H9 (cell line): Measurements from ENCODE around the gene DUS4L. TPM values are rescaled to one million over a fixed set of nuclear protein-coding genes. Genes with fewer than 3 reads are reported as not detected.

ENCODE experiments used
- DNase-seq: peaks from one replicate; pipeline ENCODE4 v3.0.0-alpha.2; 2017
- H2AFZ ChIP-seq: one replicate; pipeline ENCODE4 v1.6.1; 2013; ENCODE audit warnings: mild to moderate bottlenecking, low read length, control low read depth, moderate library complexity
- H2AK5ac ChIP-seq: 2 replicates; pipeline ENCODE4 v1.6.1; 2013; ENCODE audit warnings: low read length, control low read depth, mixed read lengths; ENCODE audit not compliant: insufficient read length
- H2BK120ac ChIP-seq: one replicate; pipeline ENCODE4 v1.6.1; 2013; ENCODE audit warnings: low read depth, mild to moderate bottlenecking, low read length, control low read depth, inconsistent platforms; ENCODE audit not compliant: poor library complexity, severe bottlenecking
- H2BK12ac ChIP-seq: 2 replicates; pipeline ENCODE4 v1.6.1; 2013; ENCODE audit warnings: low read length, control low read depth, mixed read lengths, low read depth; ENCODE audit not compliant: insufficient read length
- H2BK15ac ChIP-seq: 2 replicates; pipeline ENCODE4 v1.6.1; 2013; ENCODE audit warnings: low read depth, low read length, control low read depth
- H2BK20ac ChIP-seq: one replicate; pipeline ENCODE4 v1.6.1; 2013; ENCODE audit warnings: low read depth, mild to moderate bottlenecking, low read length, control low read depth, inconsistent platforms; ENCODE audit not compliant: poor library complexity, severe bottlenecking
- H2BK5ac ChIP-seq: 2 replicates; pipeline ENCODE4 v1.6.1; 2013; ENCODE audit warnings: low read length, control low read depth, mixed read lengths; ENCODE audit not compliant: insufficient read length
- H3K14ac ChIP-seq: 2 replicates; pipeline ENCODE4 v1.6.1; 2013; ENCODE audit warnings: low read length, control low read depth; ENCODE audit not compliant: insufficient read depth
- H3K18ac ChIP-seq: 2 replicates; pipeline ENCODE4 v1.6.1; 2013; ENCODE audit warnings: low read depth, mild to moderate bottlenecking, mixed read lengths, low read length, control low read depth; ENCODE audit not compliant: insufficient read length
- H3K23ac ChIP-seq: 2 replicates; pipeline ENCODE4 v1.6.1; 2013; ENCODE audit warnings: low read length, control low read depth, mixed read lengths, low read depth; ENCODE audit not compliant: insufficient read length
- H3K23me2 ChIP-seq: 2 replicates; pipeline ENCODE4 v1.6.1; 2013; ENCODE audit warnings: low read depth, mild to moderate bottlenecking, mixed read lengths, low read length, control low read depth; ENCODE audit not compliant: insufficient read length, poor library complexity, severe bottlenecking
- H3K27ac ChIP-seq: 2 replicates; pipeline ENCODE4 v1.5.1; 2013; ENCODE audit warnings: low read length, control low read depth, mixed read lengths, low read depth; ENCODE audit not compliant: insufficient read length
- H3K27me3 ChIP-seq: 2 replicates; pipeline ENCODE4 v1.6.1; 2013; ENCODE audit warnings: low read length, control low read depth, inconsistent platforms; ENCODE audit not compliant: insufficient read depth
- H3K4ac ChIP-seq: 2 replicates; pipeline ENCODE4 v1.6.1; 2013; ENCODE audit warnings: low read depth, mild to moderate bottlenecking, control low read depth, inconsistent platforms, low read length, moderate library complexity
- H3K4me1 ChIP-seq: 2 replicates; pipeline ENCODE4 v1.6.1; 2013; ENCODE audit warnings: low read length, control low read depth, inconsistent platforms; ENCODE audit not compliant: insufficient read depth
- H3K4me2 ChIP-seq: 2 replicates; pipeline ENCODE4 v1.6.1; 2013; ENCODE audit warnings: low read length, control low read depth, mixed read lengths; ENCODE audit not compliant: insufficient read length, insufficient read depth
- H3K56ac ChIP-seq: 2 replicates; pipeline ENCODE4 v1.6.1; 2013; ENCODE audit warnings: low read depth, mild to moderate bottlenecking, mixed read lengths, low read length, control low read depth; ENCODE audit not compliant: insufficient read length
- H3K79me1 ChIP-seq: 2 replicates; pipeline ENCODE4 v1.6.1; 2013; ENCODE audit warnings: low read depth, mild to moderate bottlenecking, moderate library complexity, low read length, control low read depth, inconsistent platforms; ENCODE audit not compliant: insufficient read depth, poor library complexity, severe bottlenecking
- H3K79me2 ChIP-seq: 2 replicates; pipeline ENCODE4 v1.6.1; 2013; ENCODE audit warnings: low read length, control low read depth, inconsistent platforms; ENCODE audit not compliant: insufficient read depth
- H3K9ac ChIP-seq: 2 replicates; pipeline ENCODE4 v1.6.1; 2013; ENCODE audit warnings: low read length, control low read depth, mixed read lengths; ENCODE audit not compliant: insufficient read length; ENCODE audit errors: extremely low read depth
- H3K9me3 ChIP-seq: one replicate; pipeline ENCODE4 v1.6.1; 2013; ENCODE audit warnings: low read depth, low read length, inconsistent platforms; ENCODE audit not compliant: control insufficient read depth
- H3T11ph ChIP-seq: one replicate; pipeline ENCODE4 v1.6.1; 2013; ENCODE audit warnings: mild to moderate bottlenecking, low read length, control low read depth, inconsistent platforms
- H4K20me1 ChIP-seq: one replicate; pipeline ENCODE4 v1.6.1; 2013; ENCODE audit not compliant: control insufficient read depth, insufficient read length, insufficient read depth
- H4K5ac ChIP-seq: 2 replicates; pipeline ENCODE4 v1.6.1; 2013; ENCODE audit warnings: low read depth, mild to moderate bottlenecking, mixed read lengths, low read length, control low read depth; ENCODE audit not compliant: insufficient read length
- H4K8ac ChIP-seq: replicated peaks from 2 replicates; pipeline ENCODE4 v1.6.1; 2013; ENCODE audit warnings: low read length, control low read depth, mixed read lengths, low read depth; ENCODE audit not compliant: insufficient read length
- H4K91ac ChIP-seq: 2 replicates; pipeline ENCODE4 v1.6.1; 2013; ENCODE audit warnings: low read depth, mild to moderate bottlenecking, moderate library complexity, mixed read lengths, low read length, control low read depth; ENCODE audit not compliant: insufficient read length
- H3K27ac Mint-ChIP-seq, 3 experiments: 2 replicates in 2 of 3; 3 replicates in 1 of 3; pipeline ENCODE4 v1.8.0; 2020 to 2021; ENCODE audit warnings: mixed read lengths in 3 of 3, mild to moderate bottlenecking in 1 of 3, moderate library complexity in 1 of 3
- H3K27me3 Mint-ChIP-seq: 2 replicates; pipeline ENCODE4 v1.8.0; 2021; ENCODE audit warnings: low read depth, mild to moderate bottlenecking, moderate library complexity, mixed read lengths
- H3K36me3 Mint-ChIP-seq, 3 experiments: 2 replicates in 2 of 3; 3 replicates in 1 of 3; pipeline ENCODE4 v1.8.0; 2020 to 2021; ENCODE audit warnings: low read depth in 3 of 3, mixed read lengths in 3 of 3; ENCODE audit not compliant: insufficient read depth in 1 of 3
- H3K4me1 Mint-ChIP-seq, 2 experiments: 2 replicates each; pipeline ENCODE4 v1.8.0; 2020; ENCODE audit warnings: mixed read lengths in 2 of 2
- H3K4me3 Mint-ChIP-seq, 2 experiments: 2 replicates in 1 of 2; 3 replicates in 1 of 2; pipeline ENCODE4 v1.8.0; 2020 to 2021; ENCODE audit warnings: mild to moderate bottlenecking in 2 of 2, mixed read lengths in 2 of 2, moderate library complexity in 1 of 2
- H3K9me3 Mint-ChIP-seq, 2 experiments: 2 replicates in 1 of 2; 3 replicates in 1 of 2; pipeline ENCODE4 v1.8.0; 2020; ENCODE audit warnings: mild to moderate bottlenecking in 2 of 2, mixed read lengths in 2 of 2, moderate library complexity in 1 of 2
- WGBS: extraction: QIAGEN DNeasy Blood & Tissue Kit; methylation state at CpG from one replicate; pipeline ENCODE4 v1.1.7; 2013; ENCODE audit warnings: missing lambda C conversion rate, low lambda C conversion rate, mixed read lengths; ENCODE audit not compliant: insufficient read length; ENCODE audit errors: extremely low coverage; 5-methylcytosine and 5-hydroxymethylcytosine counted together
- total RNA-seq: library from RNA; stranded (reverse); gene quantifications from 2 replicates; pipeline ENCODE4 v1.2.1, GENCODE V29; 2021
- TF ChIP-seq, protein P1 (sequence below): fragments of 200-600 bp; sonication (generic); conservative IDR thresholded peaks from 3 replicates; pipeline ENCODE4 v1.8.0; 2021; ENCODE audit warnings: antibody characterized with exemption, mild to moderate bottlenecking

Gene DUS4L
- total RNA-seq, 1 experiment from 2014 or later: 10.8 TPM

DNA sequence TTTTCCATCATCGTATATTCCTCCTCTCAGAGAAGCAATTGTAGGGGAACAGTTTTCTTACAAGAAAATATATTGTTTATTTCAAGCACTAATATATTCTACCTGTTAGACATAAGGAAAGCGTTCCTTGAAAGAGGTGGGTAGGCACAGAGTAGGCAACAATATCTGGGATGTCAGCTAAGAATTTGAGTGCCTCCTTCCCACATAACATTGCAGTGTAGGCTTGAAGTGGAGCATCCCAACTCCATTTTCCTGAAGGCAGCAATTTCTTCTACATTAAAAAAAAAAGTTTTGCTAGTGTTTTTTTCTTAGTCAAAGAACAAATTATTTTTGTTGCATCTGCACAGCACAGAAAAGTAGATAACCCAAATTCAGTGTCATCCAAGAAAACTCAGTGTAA lies 37.0 kb downstream of the DUS4L start:
- no peak overlapping the region for H3K56ac ChIP-seq
- no CpG with 5 or more reads among the region's 2 CpGs for WGBS

More for the DNA sequence above, 37.0 kb downstream of the DUS4L start:
- no peak overlapping the region for H3K27ac ChIP-seq
- no peaks in the 10 kb centered on the region for H4K20me1 ChIP-seq
- no peak overlapping the region for H3K14ac ChIP-seq
- Mint-ChIP-seq H3K27me3 (no peaks in the 10 kb centered on the region), H3K27ac (no peak overlapping the region), H3K9me3 (no peaks in the 10 kb centered on the region), H3K4me1 (no peaks in the 10 kb centered on the region), H3K36me3 (peaks cover 0 to 10% (median 4%) of the 10 kb centered on the region in 3 experiments; a peak in 2 of 7 replicates), H3K4me3 (no peak overlapping the region)
- no peaks in the 10 kb centered on the region for H3K27me3 ChIP-seq
- no peaks in the 10 kb centered on the region for H3K23me2 ChIP-seq
- H3K4ac ChIP-seq: no peak overlapping the region
- no peaks in the 10 kb centered on the region for H3K4me1 ChIP-seq
- no peaks in the 10 kb centered on the region for H3K79me1 ChIP-seq
- DNase-seq: no peak
- H2BK15ac ChIP-seq: no peak overlapping the region
- no peak overlapping the region for H4K91ac ChIP-seq
- no peak overlapping the region for H3K23ac ChIP-seq
- no peak overlapping the region for H3K9ac ChIP-seq
- H4K5ac ChIP-seq: no peak overlapping the region
- H2AK5ac ChIP-seq: no peak overlapping the region
- H2BK5ac ChIP-seq: no peak overlapping the region
- no peak overlapping the region for H3T11ph ChIP-seq
- no peaks in the 10 kb centered on the region for H3K79me2 ChIP-seq
- no peaks in the 10 kb centered on the region for H3K9me3 ChIP-seq
- no peak overlapping the region for H2BK120ac ChIP-seq
- H3K4me2 ChIP-seq: no peak overlapping the region
- H2AFZ ChIP-seq: no peak overlapping the region
- H2BK20ac ChIP-seq: no peak overlapping the region
- no peak overlapping the region for H2BK12ac ChIP-seq
- TF ChIP-seq, protein P1, sequence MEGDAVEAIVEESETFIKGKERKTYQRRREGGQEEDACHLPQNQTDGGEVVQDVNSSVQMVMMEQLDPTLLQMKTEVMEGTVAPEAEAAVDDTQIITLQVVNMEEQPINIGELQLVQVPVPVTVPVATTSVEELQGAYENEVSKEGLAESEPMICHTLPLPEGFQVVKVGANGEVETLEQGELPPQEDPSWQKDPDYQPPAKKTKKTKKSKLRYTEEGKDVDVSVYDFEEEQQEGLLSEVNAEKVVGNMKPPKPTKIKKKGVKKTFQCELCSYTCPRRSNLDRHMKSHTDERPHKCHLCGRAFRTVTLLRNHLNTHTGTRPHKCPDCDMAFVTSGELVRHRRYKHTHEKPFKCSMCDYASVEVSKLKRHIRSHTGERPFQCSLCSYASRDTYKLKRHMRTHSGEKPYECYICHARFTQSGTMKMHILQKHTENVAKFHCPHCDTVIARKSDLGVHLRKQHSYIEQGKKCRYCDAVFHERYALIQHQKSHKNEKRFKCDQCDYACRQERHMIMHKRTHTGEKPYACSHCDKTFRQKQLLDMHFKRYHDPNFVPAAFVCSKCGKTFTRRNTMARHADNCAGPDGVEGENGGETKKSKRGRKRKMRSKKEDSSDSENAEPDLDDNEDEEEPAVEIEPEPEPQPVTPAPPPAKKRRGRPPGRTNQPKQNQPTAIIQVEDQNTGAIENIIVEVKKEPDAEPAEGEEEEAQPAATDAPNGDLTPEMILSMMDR: no peak
- no peak overlapping the region for H4K8ac ChIP-seq
- no peak overlapping the region for H3K18ac ChIP-seq
